Liver (tissue), 9 donors: Measurements from ENCODE around the gene RGCC. TPM values are rescaled to one million over a fixed set of nuclear protein-coding genes. Genes with fewer than 3 reads are reported as not detected.

ENCODE experiments used
- DNase-seq: peaks from one replicate; pipeline ENCODE4 v3.0.0-alpha.2; 2017; ENCODE audit warnings: low spot score
- H3K27ac ChIP-seq, 2 donors: one replicate each; pipeline ENCODE4 v1.7.0; 2013; ENCODE audit warnings: inconsistent platforms in 2 of 2, low read length in 2 of 2, control low read depth in 1 of 2, low read depth in 1 of 2, mild to moderate bottlenecking in 1 of 2
- H3K27me3 ChIP-seq, 4 donors: one replicate each; pipeline versions ENCODE4 v1.6.1 to v1.7.0; 2013; ENCODE audit warnings: low read length in 3 of 4, inconsistent platforms in 1 of 4, mild to moderate bottlenecking in 1 of 4, moderate library complexity in 1 of 4; ENCODE audit not compliant: control insufficient read depth in 4 of 4, insufficient read depth in 4 of 4
- H3K36me3 ChIP-seq, 4 donors: one replicate each; pipeline versions ENCODE4 v1.6.1 to v1.7.0; 2013; ENCODE audit warnings: low read length in 3 of 4, mild to moderate bottlenecking in 3 of 4, low read depth in 1 of 4, moderate library complexity in 1 of 4; ENCODE audit not compliant: control insufficient read depth in 4 of 4, insufficient read depth in 3 of 4
- H3K4me1 ChIP-seq, 4 donors: one replicate each; pipeline versions ENCODE4 v1.6.1 to v1.7.0; 2013; ENCODE audit warnings: low read length in 3 of 4, mild to moderate bottlenecking in 3 of 4, moderate library complexity in 1 of 4; ENCODE audit not compliant: control insufficient read depth in 4 of 4, insufficient read depth in 4 of 4
- H3K4me3 ChIP-seq, 3 donors: one replicate each; pipeline versions ENCODE4 v1.6.1 to v1.7.0; 2013; ENCODE audit warnings: low read length in 3 of 3, control low read depth in 1 of 3, low read depth in 1 of 3, mild to moderate bottlenecking in 1 of 3
- H3K9ac ChIP-seq, 2 donors: one replicate each; pipeline ENCODE4 v1.7.0; 2013; ENCODE audit warnings: low read length in 2 of 2, mild to moderate bottlenecking in 2 of 2, moderate library complexity in 2 of 2, control low read depth in 1 of 2, low read depth in 1 of 2
- H3K9me3 ChIP-seq, 4 donors: one replicate each; pipeline versions ENCODE4 v1.6.1 to v1.7.0; 2013; ENCODE audit warnings: low read length in 3 of 4; ENCODE audit not compliant: control insufficient read depth in 4 of 4
- EGR1 ChIP-seq, 2 donors: IDR thresholded peaks; 2 replicates each; pipeline ENCODE4 v1.6.1; 2016 to 2018; ENCODE audit warnings: antibody characterized with exemption in 2 of 2, low read depth in 2 of 2
- FOXA1 ChIP-seq: IDR thresholded peaks from 2 replicates; pipeline ENCODE4 v1.6.1; 2016; ENCODE audit warnings: antibody characterized with exemption
- FOXA2 ChIP-seq: IDR thresholded peaks from 2 replicates; pipeline ENCODE4 v1.6.1; 2016; ENCODE audit warnings: antibody characterized with exemption
- GABPA ChIP-seq, 2 donors: IDR thresholded peaks in 1 of 2; conservative IDR thresholded peaks in 1 of 2; 2 replicates each; pipeline ENCODE4 v1.6.1; 2016; ENCODE audit warnings: antibody characterized with exemption in 2 of 2, mild to moderate bottlenecking in 1 of 2, moderate library complexity in 1 of 2
- HNF4A ChIP-seq, 2 donors: conservative IDR thresholded peaks; 2 replicates each; pipeline ENCODE4 v1.6.1; 2016; ENCODE audit warnings: antibody characterized with exemption in 2 of 2, mild to moderate bottlenecking in 2 of 2
- HNF4G ChIP-seq: IDR thresholded peaks from 2 replicates; pipeline ENCODE4 v1.6.1; 2016; ENCODE audit warnings: antibody characterized with exemption
- JUND ChIP-seq, 2 donors: IDR thresholded peaks; 2 replicates each; pipeline ENCODE4 v1.6.1; 2016; ENCODE audit warnings: antibody characterized with exemption in 2 of 2
- NR2F2 ChIP-seq: IDR thresholded peaks from 2 replicates; pipeline ENCODE4 v1.6.1; 2016; ENCODE audit warnings: antibody characterized with exemption
- RAD21 ChIP-seq, 2 donors: IDR thresholded peaks; 2 replicates each; pipeline ENCODE4 v1.6.1; 2016; ENCODE audit warnings: antibody characterized with exemption in 2 of 2, mild to moderate bottlenecking in 2 of 2
- RXRA ChIP-seq, 2 donors: IDR thresholded peaks; 2 replicates each; pipeline ENCODE4 v1.6.1; 2017 to 2018; ENCODE audit warnings: antibody characterized with exemption in 2 of 2, mild to moderate bottlenecking in 1 of 2
- SP1 ChIP-seq: IDR thresholded peaks from 2 replicates; pipeline ENCODE4 v1.6.1; 2018; ENCODE audit warnings: antibody characterized with exemption, mild to moderate bottlenecking
- TAF1 ChIP-seq: conservative IDR thresholded peaks from 2 replicates; pipeline ENCODE4 v1.6.1; 2016; ENCODE audit warnings: antibody characterized with exemption, mild to moderate bottlenecking
- YY1 ChIP-seq: IDR thresholded peaks from 2 replicates; pipeline ENCODE4 v1.6.1; 2016; ENCODE audit warnings: antibody characterized with exemption, mild to moderate bottlenecking
- WGBS: extraction: QIAGEN DNeasy Blood & Tissue Kit; methylation state at CpG from one replicate; pipeline ENCODE4 v1.1.7; 2013; 5-methylcytosine and 5-hydroxymethylcytosine counted together
- polyA plus RNA-seq, 2 donors: library from polyadenylated mRNA; stranded (reverse) in 1 of 2; unstranded in 1 of 2; fragments of 200-250 nt in 1 of 2; fragments of >200 nt in 1 of 2; fragmentation: Nextera tagmentation in 1 of 2; extraction: Ambion mirVana in 1 of 2; gene quantifications; one replicate each; pipeline versions ENCODE4 v1.2.1 to v1.2.3, GENCODE V29; 2013 to 2015
- total RNA-seq, 2 donors: library from RNA; depleted of rRNA; stranded (reverse); fragments of >200 nt; gene quantifications; one replicate each; pipeline ENCODE4 v1.2.3, GENCODE V29; 2014
- TF ChIP-seq, protein P1 (sequence below): fragments of 150-350 bp; IDR thresholded peaks from 2 replicates; pipeline ENCODE4 v1.5.1; 2017; ENCODE audit warnings: improper control_type of control experiment, low read depth, low read length; ENCODE audit not compliant: missing input control
- TF ChIP-seq, protein P2 (sequence below): IDR thresholded peaks from 2 replicates; pipeline ENCODE4 v1.6.1; 2016; ENCODE audit warnings: antibody characterized with exemption
- TF ChIP-seq, protein P3 (sequence below): IDR thresholded peaks from 2 replicates; pipeline ENCODE4 v1.6.1; 2016; ENCODE audit warnings: antibody characterized with exemption, mild to moderate bottlenecking
- TF ChIP-seq, protein P4 (sequence below): IDR thresholded peaks from 2 replicates; pipeline ENCODE4 v1.6.1; 2016; ENCODE audit warnings: antibody characterized with exemption
- TF ChIP-seq, protein P5 (sequence below): IDR thresholded peaks from 2 replicates; pipeline ENCODE4 v1.6.1; 2016; ENCODE audit warnings: antibody characterized with exemption
- donor health status: healthy.
- donor health status: healthy.
- donor health status: healthy.
- donor health status: healthy.
- donor health status: healthy.

RGCC gene
- total and polyA plus RNA-seq, 4 donors: 0.59 to 96.7 (median 1.3) TPM

DNA sequence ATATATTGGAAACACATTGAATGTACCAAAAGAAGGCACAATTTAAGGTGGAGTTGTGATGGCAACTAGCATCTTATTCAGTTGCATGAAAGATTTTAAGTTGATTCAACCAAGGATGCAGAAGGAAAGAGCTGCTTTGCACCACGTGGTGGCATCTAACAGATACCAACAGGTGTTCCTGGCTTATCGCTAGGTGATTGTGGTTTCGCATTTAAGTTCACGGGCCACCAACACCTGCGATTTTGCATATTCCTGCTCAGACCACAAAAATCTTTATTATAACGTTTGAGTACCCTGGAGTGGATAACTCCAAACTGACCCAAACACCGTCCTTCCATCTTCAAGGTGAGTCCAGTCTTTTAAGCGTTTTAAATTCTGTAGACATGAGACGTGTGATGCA, 45.3 kb downstream of the RGCC start:
- Histone ChIP-seq H3K9me3 (peaks cover 0 to 4% (median 2%) of the 10 kb centered on the region in 4 donors), H3K36me3 (no peaks in the 10 kb centered on the region), H3K27me3 (no peaks in the 10 kb centered on the region), H3K4me1 (no peaks in the 10 kb centered on the region), H3K9ac (no peak overlapping the region), H3K27ac (no peak overlapping the region), H3K4me3 (no peak overlapping the region)
- TF ChIP-seq, protein P1, sequence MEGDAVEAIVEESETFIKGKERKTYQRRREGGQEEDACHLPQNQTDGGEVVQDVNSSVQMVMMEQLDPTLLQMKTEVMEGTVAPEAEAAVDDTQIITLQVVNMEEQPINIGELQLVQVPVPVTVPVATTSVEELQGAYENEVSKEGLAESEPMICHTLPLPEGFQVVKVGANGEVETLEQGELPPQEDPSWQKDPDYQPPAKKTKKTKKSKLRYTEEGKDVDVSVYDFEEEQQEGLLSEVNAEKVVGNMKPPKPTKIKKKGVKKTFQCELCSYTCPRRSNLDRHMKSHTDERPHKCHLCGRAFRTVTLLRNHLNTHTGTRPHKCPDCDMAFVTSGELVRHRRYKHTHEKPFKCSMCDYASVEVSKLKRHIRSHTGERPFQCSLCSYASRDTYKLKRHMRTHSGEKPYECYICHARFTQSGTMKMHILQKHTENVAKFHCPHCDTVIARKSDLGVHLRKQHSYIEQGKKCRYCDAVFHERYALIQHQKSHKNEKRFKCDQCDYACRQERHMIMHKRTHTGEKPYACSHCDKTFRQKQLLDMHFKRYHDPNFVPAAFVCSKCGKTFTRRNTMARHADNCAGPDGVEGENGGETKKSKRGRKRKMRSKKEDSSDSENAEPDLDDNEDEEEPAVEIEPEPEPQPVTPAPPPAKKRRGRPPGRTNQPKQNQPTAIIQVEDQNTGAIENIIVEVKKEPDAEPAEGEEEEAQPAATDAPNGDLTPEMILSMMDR: no peak
- TF ChIP-seq YY1: no peak
- TF ChIP-seq, protein P2, sequence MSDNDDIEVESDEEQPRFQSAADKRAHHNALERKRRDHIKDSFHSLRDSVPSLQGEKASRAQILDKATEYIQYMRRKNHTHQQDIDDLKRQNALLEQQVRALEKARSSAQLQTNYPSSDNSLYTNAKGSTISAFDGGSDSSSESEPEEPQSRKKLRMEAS: no peak
- TF ChIP-seq, protein P3, sequence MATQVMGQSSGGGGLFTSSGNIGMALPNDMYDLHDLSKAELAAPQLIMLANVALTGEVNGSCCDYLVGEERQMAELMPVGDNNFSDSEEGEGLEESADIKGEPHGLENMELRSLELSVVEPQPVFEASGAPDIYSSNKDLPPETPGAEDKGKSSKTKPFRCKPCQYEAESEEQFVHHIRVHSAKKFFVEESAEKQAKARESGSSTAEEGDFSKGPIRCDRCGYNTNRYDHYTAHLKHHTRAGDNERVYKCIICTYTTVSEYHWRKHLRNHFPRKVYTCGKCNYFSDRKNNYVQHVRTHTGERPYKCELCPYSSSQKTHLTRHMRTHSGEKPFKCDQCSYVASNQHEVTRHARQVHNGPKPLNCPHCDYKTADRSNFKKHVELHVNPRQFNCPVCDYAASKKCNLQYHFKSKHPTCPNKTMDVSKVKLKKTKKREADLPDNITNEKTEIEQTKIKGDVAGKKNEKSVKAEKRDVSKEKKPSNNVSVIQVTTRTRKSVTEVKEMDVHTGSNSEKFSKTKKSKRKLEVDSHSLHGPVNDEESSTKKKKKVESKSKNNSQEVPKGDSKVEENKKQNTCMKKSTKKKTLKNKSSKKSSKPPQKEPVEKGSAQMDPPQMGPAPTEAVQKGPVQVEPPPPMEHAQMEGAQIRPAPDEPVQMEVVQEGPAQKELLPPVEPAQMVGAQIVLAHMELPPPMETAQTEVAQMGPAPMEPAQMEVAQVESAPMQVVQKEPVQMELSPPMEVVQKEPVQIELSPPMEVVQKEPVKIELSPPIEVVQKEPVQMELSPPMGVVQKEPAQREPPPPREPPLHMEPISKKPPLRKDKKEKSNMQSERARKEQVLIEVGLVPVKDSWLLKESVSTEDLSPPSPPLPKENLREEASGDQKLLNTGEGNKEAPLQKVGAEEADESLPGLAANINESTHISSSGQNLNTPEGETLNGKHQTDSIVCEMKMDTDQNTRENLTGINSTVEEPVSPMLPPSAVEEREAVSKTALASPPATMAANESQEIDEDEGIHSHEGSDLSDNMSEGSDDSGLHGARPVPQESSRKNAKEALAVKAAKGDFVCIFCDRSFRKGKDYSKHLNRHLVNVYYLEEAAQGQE: no peak
- TF ChIP-seq TAF1: no peak
- TF ChIP-seq, protein P4, sequence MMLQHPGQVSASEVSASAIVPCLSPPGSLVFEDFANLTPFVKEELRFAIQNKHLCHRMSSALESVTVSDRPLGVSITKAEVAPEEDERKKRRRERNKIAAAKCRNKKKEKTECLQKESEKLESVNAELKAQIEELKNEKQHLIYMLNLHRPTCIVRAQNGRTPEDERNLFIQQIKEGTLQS: no peak
- no peak for TF ChIP-seq RXRA (IDR thresholded peaks at IDR 0.05)
- TF ChIP-seq FOXA1: no peak
- TF ChIP-seq HNF4G: no peak
- no peak for TF ChIP-seq RAD21 (IDR thresholded peaks at IDR 0.05)
- no peak for TF ChIP-seq EGR1 (IDR thresholded peaks at IDR 0.05; ENCODE audit: low read depth in 2 of 2)
- no peak for TF ChIP-seq HNF4A (conservative IDR thresholded peaks at IDR 0.05)
- TF ChIP-seq FOXA2: no peak
- no peak for TF ChIP-seq NR2F2
- TF ChIP-seq GABPA (IDR thresholded peaks at IDR 0.05 in 1 of 2, conservative IDR thresholded peaks at IDR 0.05 in 1 of 2): no peak
- TF ChIP-seq SP1: no peak
- TF ChIP-seq, protein P5, sequence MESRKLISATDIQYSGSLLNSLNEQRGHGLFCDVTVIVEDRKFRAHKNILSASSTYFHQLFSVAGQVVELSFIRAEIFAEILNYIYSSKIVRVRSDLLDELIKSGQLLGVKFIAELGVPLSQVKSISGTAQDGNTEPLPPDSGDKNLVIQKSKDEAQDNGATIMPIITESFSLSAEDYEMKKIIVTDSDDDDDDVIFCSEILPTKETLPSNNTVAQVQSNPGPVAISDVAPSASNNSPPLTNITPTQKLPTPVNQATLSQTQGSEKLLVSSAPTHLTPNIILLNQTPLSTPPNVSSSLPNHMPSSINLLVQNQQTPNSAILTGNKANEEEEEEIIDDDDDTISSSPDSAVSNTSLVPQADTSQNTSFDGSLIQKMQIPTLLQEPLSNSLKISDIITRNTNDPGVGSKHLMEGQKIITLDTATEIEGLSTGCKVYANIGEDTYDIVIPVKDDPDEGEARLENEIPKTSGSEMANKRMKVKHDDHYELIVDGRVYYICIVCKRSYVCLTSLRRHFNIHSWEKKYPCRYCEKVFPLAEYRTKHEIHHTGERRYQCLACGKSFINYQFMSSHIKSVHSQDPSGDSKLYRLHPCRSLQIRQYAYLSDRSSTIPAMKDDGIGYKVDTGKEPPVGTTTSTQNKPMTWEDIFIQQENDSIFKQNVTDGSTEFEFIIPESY: no peak
- TF ChIP-seq JUND (IDR thresholded peaks at IDR 0.05): no peak
- WGBS: 82% methylated on average over 9 of the region's 9 CpGs
- no peak for DNase-seq
